ES-I3 (cell line): ENCODE data around the gene CELA1.
"Not testable (repeated sequence)": the region's sequence is repeated elsewhere in the genome, so short reads cannot be mapped to it uniquely, and the experiment has no call there.

Source experiments
- H3K36me3 ChIP-seq: 2 replicates; pipeline ENCODE4 v1.6.1; 2013; ENCODE audit warnings: mild to moderate bottlenecking, low read length, control low read depth, moderate library complexity; ENCODE audit not compliant: insufficient read depth
- H3K4me1 ChIP-seq: 2 replicates; pipeline ENCODE4 v1.6.1; 2013; ENCODE audit warnings: mild to moderate bottlenecking, control low read depth, low read length; ENCODE audit not compliant: insufficient read depth
- H3K9ac ChIP-seq: 2 replicates; pipeline ENCODE4 v1.6.1; 2013; ENCODE audit warnings: low read depth, mild to moderate bottlenecking, low read length, moderate library complexity
- H3K9me3 ChIP-seq: 2 replicates; pipeline ENCODE4 v1.6.1; 2013; ENCODE audit warnings: mild to moderate bottlenecking, low read length, moderate library complexity; ENCODE audit not compliant: control insufficient read depth, insufficient read depth

Gene CELA1

GRCh38 chr12:51323317-51323960 lies 23.0 kb downstream of the CELA1 start:
- Histone ChIP-seq H3K4me1 (peaks cover 25% of the 10 kb centered on the region), H3K36me3 (no peaks in the 10 kb centered on the region), H3K9me3 (no peaks in the 10 kb centered on the region), H3K9ac (no peak overlapping the region)

- no peak overlapping the region for H3K9ac ChIP-seq
- no peaks in the 10 kb centered on the region for H3K36me3 ChIP-seq
- no peaks in the 10 kb centered on the region for H3K9me3 ChIP-seq
- peaks cover 25% of the 10 kb centered on the region for H3K4me1 ChIP-seq
Measured at GRCh38 chr12:51322452-51322851, 24.0 kb downstream of the CELA1 start.

- peaks cover 25% of the 10 kb centered on the region for H3K4me1 ChIP-seq
- no peaks in the 10 kb centered on the region for H3K36me3 ChIP-seq
- H3K9ac ChIP-seq, result no peak overlapping the region
Measured at GRCh38 chr12:51321882-51322281, 24.6 kb downstream of the CELA1 start.

GRCh38 chr12:51320695-51321320 lies 25.7 kb downstream of the CELA1 start:
- H3K9ac ChIP-seq, result no peak overlapping the region
- peaks cover 22% of the 10 kb centered on the region for H3K4me1 ChIP-seq
- no peaks in the 10 kb centered on the region for H3K36me3 ChIP-seq
- no peaks in the 10 kb centered on the region for H3K9me3 ChIP-seq

More at GRCh38 chr12:51321882-51322281, 24.6 kb downstream of the CELA1 start:
- no peaks in the 10 kb centered on the region for H3K9me3 ChIP-seq

GRCh38 chr12:51320311-51320694 lies 26.2 kb downstream of the CELA1 start:
- peaks cover 22% of the 10 kb centered on the region for H3K4me1 ChIP-seq
- no peak overlapping the region for H3K9ac ChIP-seq
- no peaks in the 10 kb centered on the region for H3K36me3 ChIP-seq
- no peaks in the 10 kb centered on the region for H3K9me3 ChIP-seq

- H3K4me1 ChIP-seq, result peaks cover 22% of the 10 kb centered on the region
- H3K9me3 ChIP-seq, result no peaks in the 10 kb centered on the region
- no peak overlapping the region for H3K9ac ChIP-seq
- no peaks in the 10 kb centered on the region for H3K36me3 ChIP-seq
Measured at GRCh38 chr12:51318846-51319599, 27.5 kb downstream of the CELA1 start.

- H3K4me1 ChIP-seq, result peaks cover 20% of the 10 kb centered on the region
- not testable (repeated sequence) for H3K36me3 ChIP-seq, H3K9me3 ChIP-seq, H3K9ac ChIP-seq
Measured at GRCh38 chr12:51318057-51318806, 28.2 kb downstream of the CELA1 start.

GRCh38 chr12:51311389-51311788 lies 35.1 kb downstream of the CELA1 start:
- no peaks in the 10 kb centered on the region for H3K4me1 ChIP-seq
- H3K9me3 ChIP-seq, result no peaks in the 10 kb centered on the region
- no peak overlapping the region for H3K9ac ChIP-seq
- no peaks in the 10 kb centered on the region for H3K36me3 ChIP-seq

GRCh38 chr12:51307655-51308593 lies 38.6 kb downstream of the CELA1 start:
- Histone ChIP-seq H3K36me3 (no peaks in the 10 kb centered on the region), H3K4me1 (no peaks in the 10 kb centered on the region), H3K9ac (no peak overlapping the region), H3K9me3 (no peaks in the 10 kb centered on the region)

GRCh38 chr12:51306507-51306906 lies 40.0 kb downstream of the CELA1 start:
- Histone ChIP-seq H3K9ac (no peak overlapping the region), H3K4me1 (no peaks in the 10 kb centered on the region), H3K9me3 (no peaks in the 10 kb centered on the region), H3K36me3 (no peaks in the 10 kb centered on the region)

- not testable (repeated sequence) for H3K9ac ChIP-seq, H3K36me3 ChIP-seq, H3K9me3 ChIP-seq
Measured at GRCh38 chr12:51300768-51301167, 45.7 kb downstream of the CELA1 start.

GRCh38 chr12:51295651-51296050 lies 50.8 kb downstream of the CELA1 start:
- no peak overlapping the region for H3K9ac ChIP-seq
- H3K36me3 ChIP-seq, result no peaks in the 10 kb centered on the region
- no peaks in the 10 kb centered on the region for H3K9me3 ChIP-seq
- no peaks in the 10 kb centered on the region for H3K4me1 ChIP-seq

More at GRCh38 chr12:51300768-51301167, 45.7 kb downstream of the CELA1 start:
- not testable (repeated sequence) for H3K4me1 ChIP-seq

- not testable (repeated sequence) for H3K9ac ChIP-seq, H3K9me3 ChIP-seq, H3K36me3 ChIP-seq, H3K4me1 ChIP-seq
Measured at GRCh38 chr12:51294097-51294496, 52.4 kb downstream of the CELA1 start.
